Loucy (cell line): Measurements from ENCODE around the gene SEMA5A.

Experiments used
- H2AFZ ChIP-seq: fragments of 200-600 bp; sonication (generic); 2 replicates; pipeline ENCODE4 v1.6.0; 2016; ENCODE audit warnings: antibody characterized with exemption, mild to moderate bottlenecking, low read length, moderate library complexity
- H3F3A ChIP-seq: fragments of 200-600 bp; 2 replicates; pipeline ENCODE4 v1.6.0; 2016; ENCODE audit warnings: antibody characterized with exemption, low read depth, mild to moderate bottlenecking
- H3K27me3 ChIP-seq: fragments of 200-600 bp; sonication (generic); 2 replicates; pipeline ENCODE4 v1.6.1; 2014; ENCODE audit warnings: low read length, mild to moderate bottlenecking; ENCODE audit not compliant: insufficient read depth, poor library complexity, severe bottlenecking
- H3K36me3 ChIP-seq: fragments of 200-600 bp; sonication (generic); 2 replicates; pipeline ENCODE4 v1.6.1; 2016; ENCODE audit warnings: low read length; ENCODE audit not compliant: insufficient read depth
- H3K4me1 ChIP-seq: fragments of 200-600 bp; sonication (generic); 2 replicates; pipeline ENCODE4 v1.5.1; 2014; ENCODE audit warnings: low read length, mild to moderate bottlenecking; ENCODE audit not compliant: insufficient read depth, poor library complexity, severe bottlenecking
- H3K4me2 ChIP-seq: fragments of 200-600 bp; sonication (generic); 2 replicates; pipeline ENCODE4 v1.6.0; 2014; ENCODE audit warnings: antibody characterized with exemption, low read length, low read depth, mild to moderate bottlenecking; ENCODE audit not compliant: poor library complexity, severe bottlenecking
- H3K4me3 ChIP-seq: fragments of 200-600 bp; sonication (generic); 2 replicates; pipeline ENCODE4 v1.5.1; 2014; ENCODE audit warnings: low read length, mild to moderate bottlenecking, mixed read lengths; ENCODE audit not compliant: poor library complexity, severe bottlenecking
- H3K79me2 ChIP-seq: fragments of 200-600 bp; sonication (generic); 2 replicates; pipeline ENCODE4 v1.6.1; 2014; ENCODE audit warnings: low read length; ENCODE audit not compliant: insufficient read depth
- H3K9ac ChIP-seq: fragments of 200-600 bp; sonication (generic); 2 replicates; pipeline ENCODE4 v1.6.0; 2014; ENCODE audit warnings: mild to moderate bottlenecking, low read depth, low read length, moderate library complexity; ENCODE audit not compliant: poor library complexity, severe bottlenecking
- H3K9me2 ChIP-seq: fragments of 200-600 bp; sonication (generic); replicated peaks from 2 replicates; pipeline ENCODE4 v1.6.1; 2016; ENCODE audit warnings: low read depth, low read length, mixed read lengths
- H3K9me3 ChIP-seq: fragments of 200-600 bp; sonication (generic); 2 replicates; pipeline ENCODE4 v1.6.1; 2014; ENCODE audit warnings: mild to moderate bottlenecking, antibody characterized with exemption, low read length, low read depth; ENCODE audit not compliant: insufficient read depth
- H4K20me1 ChIP-seq: fragments of 200-600 bp; sonication (generic); 2 replicates; pipeline ENCODE4 v1.6.0; 2014; ENCODE audit warnings: antibody characterized with exemption, low read length, mild to moderate bottlenecking; ENCODE audit not compliant: insufficient read depth, poor library complexity, severe bottlenecking
- EZH2phosphoT487 ChIP-seq: fragments of 200-600 bp; IDR thresholded peaks from 2 replicates; pipeline ENCODE4 v1.6.1; 2018; ENCODE audit warnings: antibody characterized with exemption, mild to moderate bottlenecking, moderate library complexity, borderline replicate concordance
- TF ChIP-seq, protein P1 (sequence below): fragments of 200-600 bp; sonication (generic); conservative IDR thresholded peaks from 2 replicates; pipeline ENCODE4 v1.5.1; 2014; ENCODE audit warnings: mild to moderate bottlenecking, antibody characterized with exemption, low read length

Gene SEMA5A

DNA sequence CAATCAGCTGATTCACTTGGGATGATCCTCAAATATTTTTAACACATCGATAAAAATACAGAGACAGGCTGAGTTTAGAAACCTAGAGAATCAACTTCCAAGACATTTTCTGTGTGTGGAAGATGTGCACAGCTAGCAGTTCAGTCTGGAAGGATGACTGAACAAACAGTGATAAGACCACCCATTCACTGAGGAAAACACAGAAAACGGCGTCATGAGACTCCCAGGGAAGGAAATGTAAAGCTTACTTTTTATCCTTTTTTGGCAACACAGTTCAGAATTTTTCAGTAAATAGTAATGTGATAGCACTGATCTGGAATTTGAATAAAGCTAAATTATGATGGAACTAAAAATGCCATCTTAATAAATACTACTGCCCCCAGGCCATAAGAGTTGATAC lies 277.6 kb downstream of the SEMA5A start:
- no peak overlapping the region for H2AFZ ChIP-seq
- H3K9me3 ChIP-seq, result no peaks in the 10 kb centered on the region
- no peaks in the 10 kb centered on the region for H3K4me1 ChIP-seq
- no peak overlapping the region for H3K4me3 ChIP-seq
- no peaks in the 10 kb centered on the region for H3K27me3 ChIP-seq
- no peaks in the 10 kb centered on the region for H3F3A ChIP-seq
- TF ChIP-seq, protein P1, sequence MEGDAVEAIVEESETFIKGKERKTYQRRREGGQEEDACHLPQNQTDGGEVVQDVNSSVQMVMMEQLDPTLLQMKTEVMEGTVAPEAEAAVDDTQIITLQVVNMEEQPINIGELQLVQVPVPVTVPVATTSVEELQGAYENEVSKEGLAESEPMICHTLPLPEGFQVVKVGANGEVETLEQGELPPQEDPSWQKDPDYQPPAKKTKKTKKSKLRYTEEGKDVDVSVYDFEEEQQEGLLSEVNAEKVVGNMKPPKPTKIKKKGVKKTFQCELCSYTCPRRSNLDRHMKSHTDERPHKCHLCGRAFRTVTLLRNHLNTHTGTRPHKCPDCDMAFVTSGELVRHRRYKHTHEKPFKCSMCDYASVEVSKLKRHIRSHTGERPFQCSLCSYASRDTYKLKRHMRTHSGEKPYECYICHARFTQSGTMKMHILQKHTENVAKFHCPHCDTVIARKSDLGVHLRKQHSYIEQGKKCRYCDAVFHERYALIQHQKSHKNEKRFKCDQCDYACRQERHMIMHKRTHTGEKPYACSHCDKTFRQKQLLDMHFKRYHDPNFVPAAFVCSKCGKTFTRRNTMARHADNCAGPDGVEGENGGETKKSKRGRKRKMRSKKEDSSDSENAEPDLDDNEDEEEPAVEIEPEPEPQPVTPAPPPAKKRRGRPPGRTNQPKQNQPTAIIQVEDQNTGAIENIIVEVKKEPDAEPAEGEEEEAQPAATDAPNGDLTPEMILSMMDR, result no peak
- no peak for TF ChIP-seq EZH2phosphoT487
- H3K9me2 ChIP-seq, result no peaks in the 10 kb centered on the region
- H3K9ac ChIP-seq, result no peak overlapping the region
- no peak overlapping the region for H3K4me2 ChIP-seq
- H3K79me2 ChIP-seq, result no peaks in the 10 kb centered on the region
- H3K36me3 ChIP-seq, result no peaks in the 10 kb centered on the region
- H4K20me1 ChIP-seq, result no peaks in the 10 kb centered on the region

DNA sequence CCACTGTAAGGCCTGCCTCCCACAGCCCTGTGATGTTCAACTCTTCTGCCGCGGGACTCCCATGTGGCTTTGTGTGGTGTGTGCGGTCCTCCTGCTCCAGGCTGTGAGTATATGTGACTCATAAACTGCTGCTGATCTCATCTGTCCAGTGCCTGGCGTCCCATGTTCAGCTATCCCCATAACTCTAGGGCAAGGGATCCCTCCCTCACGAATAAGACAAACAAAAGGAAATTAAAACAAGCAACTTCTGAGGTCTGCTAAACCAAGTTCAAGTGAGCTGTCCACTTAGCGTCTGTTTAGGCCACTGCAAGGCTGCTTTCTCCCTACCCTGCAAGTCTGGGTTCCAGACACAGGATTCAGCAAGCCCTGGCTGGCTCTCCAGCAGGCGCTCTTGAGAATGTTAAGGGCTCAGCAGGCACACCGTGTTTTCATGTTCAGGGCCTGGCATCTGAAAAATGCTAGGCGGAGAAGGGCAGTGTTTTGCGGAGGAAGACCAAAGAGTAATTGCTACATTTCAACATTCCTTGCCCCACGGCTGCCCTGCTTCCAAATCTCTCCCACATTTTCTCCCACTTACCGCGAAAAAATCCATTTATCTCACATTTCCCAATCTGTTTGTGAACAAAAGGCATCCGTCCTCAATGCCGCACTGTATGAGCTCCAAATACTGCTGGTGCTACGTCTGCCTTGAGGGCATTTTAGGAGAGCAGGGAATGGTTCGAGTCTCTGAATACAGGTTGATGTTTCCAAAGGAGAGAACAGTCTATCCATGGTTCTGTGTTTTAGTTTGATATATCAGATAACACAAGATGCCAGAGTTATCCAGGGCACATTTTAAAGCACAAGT lies 280.2 kb downstream of the SEMA5A start:
- Histone ChIP-seq H3K4me3 (no peak overlapping the region), H4K20me1 (no peaks in the 10 kb centered on the region), H3K4me1 (no peaks in the 10 kb centered on the region), H3K4me2 (no peak overlapping the region), H3K36me3 (no peaks in the 10 kb centered on the region), H3K9me2 (no peaks in the 10 kb centered on the region), H3F3A (no peaks in the 10 kb centered on the region), H3K27me3 (no peaks in the 10 kb centered on the region), H3K9ac (no peak overlapping the region), H3K79me2 (no peaks in the 10 kb centered on the region), H2AFZ (no peak overlapping the region), H3K9me3 (no peaks in the 10 kb centered on the region)
- no peak for TF ChIP-seq EZH2phosphoT487

DNA sequence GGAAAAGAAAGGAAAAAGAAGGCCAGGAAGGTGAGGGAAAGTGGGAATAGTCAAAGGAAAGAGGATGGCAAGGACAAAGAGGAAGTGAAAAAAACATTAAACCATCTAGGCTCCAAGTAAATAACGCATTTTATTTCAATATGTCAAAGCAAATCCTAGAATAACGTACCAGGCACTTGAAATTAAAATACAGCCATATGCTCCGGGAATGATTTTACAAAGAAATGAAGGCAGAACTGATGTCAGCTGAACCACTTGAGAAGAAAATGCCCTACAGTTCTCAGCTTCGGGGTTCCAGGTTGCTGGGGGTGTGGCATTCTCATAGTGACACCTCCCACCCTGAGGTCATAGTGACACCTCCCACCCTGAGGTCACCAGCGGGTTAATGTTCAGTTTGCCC lies 281.6 kb downstream of the SEMA5A start:
- no peaks in the 10 kb centered on the region for H3K4me1 ChIP-seq
- H3F3A ChIP-seq, result no peaks in the 10 kb centered on the region
- H3K9me3 ChIP-seq, result no peaks in the 10 kb centered on the region
- H2AFZ ChIP-seq, result no peak overlapping the region
- TF ChIP-seq EZH2phosphoT487, result no peak
- TF ChIP-seq, protein P1, result no peak
- no peaks in the 10 kb centered on the region for H4K20me1 ChIP-seq
- H3K4me3 ChIP-seq, result no peak overlapping the region
- no peak overlapping the region for H3K4me2 ChIP-seq
- H3K9ac ChIP-seq, result no peak overlapping the region
- no peaks in the 10 kb centered on the region for H3K36me3 ChIP-seq
- no peaks in the 10 kb centered on the region for H3K79me2 ChIP-seq
- H3K27me3 ChIP-seq, result no peaks in the 10 kb centered on the region
- no peaks in the 10 kb centered on the region for H3K9me2 ChIP-seq

DNA sequence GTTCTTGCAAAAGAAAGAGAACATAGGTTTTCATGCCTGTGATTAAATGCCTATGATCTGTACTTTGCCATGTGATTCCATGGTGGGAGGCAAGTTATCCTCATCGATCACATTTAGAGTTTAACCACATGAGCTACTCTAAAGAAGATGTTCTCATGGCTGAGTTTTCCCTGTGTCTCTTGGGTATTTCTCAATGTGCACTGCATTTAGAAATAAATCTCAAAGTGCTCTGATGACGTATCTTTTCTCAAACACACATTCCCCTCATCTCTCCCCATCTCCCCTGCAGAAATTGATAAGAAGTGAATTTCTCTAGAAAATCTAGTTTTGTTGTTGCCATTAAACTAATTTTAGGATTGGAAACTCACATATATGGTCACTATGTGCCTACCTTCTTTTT lies 282.2 kb downstream of the SEMA5A start:
- no peak overlapping the region for H3K9ac ChIP-seq
- no peaks in the 10 kb centered on the region for H4K20me1 ChIP-seq
- no peak for TF ChIP-seq EZH2phosphoT487
- TF ChIP-seq, protein P1, result no peak
- H3K9me2 ChIP-seq, result no peaks in the 10 kb centered on the region
- no peaks in the 10 kb centered on the region for H3K79me2 ChIP-seq
- no peak overlapping the region for H3K4me2 ChIP-seq
- no peaks in the 10 kb centered on the region for H3K36me3 ChIP-seq
- H3K4me1 ChIP-seq, result no peaks in the 10 kb centered on the region
- no peak overlapping the region for H3K4me3 ChIP-seq
- H3K9me3 ChIP-seq, result no peaks in the 10 kb centered on the region
- no peaks in the 10 kb centered on the region for H3K27me3 ChIP-seq
- no peak overlapping the region for H2AFZ ChIP-seq
- H3F3A ChIP-seq, result no peaks in the 10 kb centered on the region
